ENCODE measurements around the gene TGFB2.

DNA sequence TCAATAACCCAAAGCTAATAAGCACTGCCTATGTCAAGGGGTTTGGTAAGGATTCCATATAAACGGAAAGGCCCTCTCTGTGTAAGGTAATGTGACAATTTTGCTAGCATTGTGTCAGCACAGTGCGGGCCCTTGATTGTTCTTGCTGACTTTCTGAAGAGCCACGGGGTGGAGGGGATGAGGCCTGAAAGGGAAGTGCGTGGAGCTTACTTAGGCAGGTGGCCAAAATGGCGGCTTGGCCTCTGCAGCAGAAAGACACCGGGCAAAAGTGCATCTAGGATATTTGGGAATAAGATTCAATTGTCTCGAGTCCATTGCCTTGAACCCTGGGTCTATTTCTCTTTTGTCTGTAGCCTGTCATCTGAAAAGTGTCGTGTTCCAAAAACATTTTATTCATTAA, 114.3 kb downstream of the TGFB2 start:
- TF ChIP-seq, protein P1, sequence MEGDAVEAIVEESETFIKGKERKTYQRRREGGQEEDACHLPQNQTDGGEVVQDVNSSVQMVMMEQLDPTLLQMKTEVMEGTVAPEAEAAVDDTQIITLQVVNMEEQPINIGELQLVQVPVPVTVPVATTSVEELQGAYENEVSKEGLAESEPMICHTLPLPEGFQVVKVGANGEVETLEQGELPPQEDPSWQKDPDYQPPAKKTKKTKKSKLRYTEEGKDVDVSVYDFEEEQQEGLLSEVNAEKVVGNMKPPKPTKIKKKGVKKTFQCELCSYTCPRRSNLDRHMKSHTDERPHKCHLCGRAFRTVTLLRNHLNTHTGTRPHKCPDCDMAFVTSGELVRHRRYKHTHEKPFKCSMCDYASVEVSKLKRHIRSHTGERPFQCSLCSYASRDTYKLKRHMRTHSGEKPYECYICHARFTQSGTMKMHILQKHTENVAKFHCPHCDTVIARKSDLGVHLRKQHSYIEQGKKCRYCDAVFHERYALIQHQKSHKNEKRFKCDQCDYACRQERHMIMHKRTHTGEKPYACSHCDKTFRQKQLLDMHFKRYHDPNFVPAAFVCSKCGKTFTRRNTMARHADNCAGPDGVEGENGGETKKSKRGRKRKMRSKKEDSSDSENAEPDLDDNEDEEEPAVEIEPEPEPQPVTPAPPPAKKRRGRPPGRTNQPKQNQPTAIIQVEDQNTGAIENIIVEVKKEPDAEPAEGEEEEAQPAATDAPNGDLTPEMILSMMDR (conservative IDR thresholded peaks at IDR 0.05), result no peak
- TF ChIP-seq ZFX (IDR thresholded peaks at IDR 0.05), result no peak
